GM12878 (cell line): ENCODE results near the gene TBXA2R. TPM values are rescaled to one million over a fixed set of nuclear protein-coding genes. Genes with fewer than 3 reads are reported as not detected.

Experiments used
- ATF7 ChIP-seq: fragments of 450-650 bp; IDR thresholded peaks from 2 replicates; pipeline ENCODE4 v1.6.1; 2016; ENCODE audit warnings: low read depth, mild to moderate bottlenecking
- BACH1 ChIP-seq: fragments of 450-650 bp; IDR thresholded peaks from 2 replicates; pipeline ENCODE4 v1.6.1; 2017; ENCODE audit warnings: mild to moderate bottlenecking, borderline replicate concordance
- CBX5 ChIP-seq: sonication (generic); IDR thresholded peaks from 2 replicates; pipeline ENCODE4 v1.6.1; 2016; ENCODE audit warnings: low read depth, moderate library complexity, mild to moderate bottlenecking, inconsistent platforms
- CTCF ChIP-seq, 3 experiments: IDR thresholded peaks in 2 of 3; conservative IDR thresholded peaks in 1 of 3; 2 replicates each; pipeline ENCODE4 v1.5.1; 2011; ENCODE audit warnings: low read depth in 3 of 3, low read length in 3 of 3, mild to moderate bottlenecking in 3 of 3, control low read depth in 2 of 3, moderate library complexity in 2 of 3, inconsistent platforms in 1 of 3, mixed read lengths in 1 of 3; ENCODE audit not compliant: control insufficient read depth in 2 of 3, insufficient read depth in 1 of 3; ENCODE audit errors: extremely low read depth in 1 of 3
- EED ChIP-seq: sonication (generic); IDR thresholded peaks from 2 replicates; pipeline ENCODE4 v1.6.1; 2016; ENCODE audit warnings: antibody characterized with exemption, low read depth
- FOXK2 ChIP-seq: fragments of 450-650 bp; IDR thresholded peaks from 2 replicates; pipeline ENCODE4 v1.6.1; 2017; ENCODE audit warnings: mild to moderate bottlenecking, moderate library complexity
- FOXM1 ChIP-seq: IDR thresholded peaks from 2 replicates; pipeline ENCODE4 v1.6.1; 2012; ENCODE audit warnings: low read depth, mild to moderate bottlenecking, inconsistent platforms, low read length, moderate library complexity
- HDGF ChIP-seq: fragments of 450-650 bp; IDR thresholded peaks from 2 replicates; pipeline ENCODE4 v1.6.1; 2016; ENCODE audit warnings: antibody characterized with exemption
- KLF5 ChIP-seq: fragments of 450-650 bp; IDR thresholded peaks from 2 replicates; pipeline ENCODE4 v1.6.1; 2014; ENCODE audit warnings: mild to moderate bottlenecking; ENCODE audit not compliant: partially characterized antibody
- LARP7 ChIP-seq: fragments of 450-650 bp; IDR thresholded peaks from 2 replicates; pipeline ENCODE4 v1.6.1; 2017; ENCODE audit warnings: mild to moderate bottlenecking
- MEF2B ChIP-seq: fragments of 450-650 bp; IDR thresholded peaks from 2 replicates; pipeline ENCODE4 v1.6.1; 2018; ENCODE audit warnings: mild to moderate bottlenecking, moderate library complexity; ENCODE audit not compliant: partially characterized antibody, poor library complexity, severe bottlenecking
- MTA2 ChIP-seq: fragments of 450-650 bp; IDR thresholded peaks from 2 replicates; pipeline ENCODE4 v1.6.1; 2016; ENCODE audit warnings: low read depth, mild to moderate bottlenecking, moderate library complexity
- PBX3 ChIP-seq: IDR thresholded peaks from 2 replicates; pipeline ENCODE4 v1.6.1; 2011; ENCODE audit warnings: mild to moderate bottlenecking, low read depth, low read length, moderate library complexity; ENCODE audit not compliant: insufficient replicate concordance
- PKNOX1 ChIP-seq: fragments of 450-650 bp; IDR thresholded peaks from 2 replicates; pipeline ENCODE4 v1.6.1; 2016; ENCODE audit warnings: mild to moderate bottlenecking
- RAD21 ChIP-seq: IDR thresholded peaks from 2 replicates; pipeline ENCODE4 v1.6.1; 2011; ENCODE audit warnings: mild to moderate bottlenecking, low read depth, low read length, moderate library complexity; ENCODE audit not compliant: insufficient read depth
- REST ChIP-seq: IDR thresholded peaks from 2 replicates; pipeline ENCODE4 v1.6.1; 2012; ENCODE audit warnings: mild to moderate bottlenecking, low read depth, low read length
- SP1 ChIP-seq: IDR thresholded peaks from one replicate; pipeline ENCODE4 v1.6.1; 2011; ENCODE audit warnings: low read depth, low read length
- SUPT20H ChIP-seq: IDR thresholded peaks from 2 replicates; pipeline ENCODE4 v1.6.1; 2011; ENCODE audit warnings: low read depth, mild to moderate bottlenecking, low read length, moderate library complexity, borderline replicate concordance; ENCODE audit not compliant: control insufficient read depth
- TCF12 ChIP-seq: IDR thresholded peaks from 2 replicates; pipeline ENCODE4 v1.6.1; 2011; ENCODE audit warnings: low read depth, mild to moderate bottlenecking, low read length
- TCF3 ChIP-seq: IDR thresholded peaks from 2 replicates; pipeline ENCODE4 v1.6.1; 2012; ENCODE audit warnings: low read depth, mild to moderate bottlenecking, low read length, borderline replicate concordance; ENCODE audit not compliant: insufficient read depth
- USF2 ChIP-seq: IDR thresholded peaks from 2 replicates; pipeline ENCODE4 v1.6.1; 2011; ENCODE audit warnings: low read depth, low read length, improper control_type of control experiment, borderline replicate concordance
- polyA plus RNA-seq, 11 experiments: library from polyadenylated mRNA; depleted of rRNA in 4 of 11; unstranded in 6 of 11; stranded (reverse) in 5 of 11; fragments of >200 nt; fragmentation: Nextera tagmentation in 4 of 11; fragmentation: Illumina TruSeq in 1 of 11; extraction: Ambion mirVana in 4 of 11; extraction: Trizol in 1 of 11; gene quantifications; 1 replicate in 1 of 11; 2 replicates in 10 of 11; pipeline versions ENCODE4 v1.2.1 to v1.2.3, GENCODE V29; 2011 to 2016; ENCODE audit warnings: inconsistent platforms in 2 of 11, missing spikeins in 2 of 11, low read depth in 1 of 11
- total RNA-seq, 4 experiments: library from RNA; depleted of rRNA in 3 of 4; stranded (reverse); fragments of >200 nt in 3 of 4; fragmentation: Illumina TruSeq in 1 of 4; extraction: Trizol in 1 of 4; gene quantifications; 2 replicates each; pipeline versions ENCODE4 v1.2.1 to v1.2.3, GENCODE V29; 2013 to 2021

The TBXA2R gene
- total and polyA plus RNA-seq, 10 of the 15 experiments (the other 5 are each of a cell fraction or from before 2014, with no cell fraction given), result 0.03 TPM; not detected in 8

- TF ChIP-seq REST (no peak), CTCF (IDR thresholded peaks at IDR 0.05 in 2 of 3, conservative IDR thresholded peaks at IDR 0.05 in 1 of 3; ENCODE audit: control insufficient read depth in 2 of 3, extremely low read depth in 1 of 3, insufficient read depth in 1 of 3, low read depth in 3 of 3, low read length in 3 of 3) (no peak), ATF7 (no peak), MEF2B (no peak), SUPT20H (no peak), PBX3 (peak; percentile 90), RAD21 (no peak), PKNOX1 (peak; percentile 95), TCF12 (0 out of 2 replicates have a peak, but pooled peaks have one; percentile 24), MTA2 (no peak), USF2 (no peak), LARP7 (no peak), BACH1 (no peak), FOXK2 (no peak), CBX5 (no peak), KLF5 (no peak), FOXM1 (no peak), EED (no peak), SP1 (peak; percentile 41), TCF3 (0 out of 2 replicates have a peak, but pooled peaks have one; percentile 8), HDGF (peak; percentile 77; the same call in 1 of the 2 replicates)
- TF ChIP-seq, all 136 proteins: peak for 8
Observed at GRCh38 chr19:3573858-3574637, 32.6 kb downstream of the TBXA2R start (continued).
